ENCODE measurements around the gene CDH5.

CDH5 gene

DNA sequence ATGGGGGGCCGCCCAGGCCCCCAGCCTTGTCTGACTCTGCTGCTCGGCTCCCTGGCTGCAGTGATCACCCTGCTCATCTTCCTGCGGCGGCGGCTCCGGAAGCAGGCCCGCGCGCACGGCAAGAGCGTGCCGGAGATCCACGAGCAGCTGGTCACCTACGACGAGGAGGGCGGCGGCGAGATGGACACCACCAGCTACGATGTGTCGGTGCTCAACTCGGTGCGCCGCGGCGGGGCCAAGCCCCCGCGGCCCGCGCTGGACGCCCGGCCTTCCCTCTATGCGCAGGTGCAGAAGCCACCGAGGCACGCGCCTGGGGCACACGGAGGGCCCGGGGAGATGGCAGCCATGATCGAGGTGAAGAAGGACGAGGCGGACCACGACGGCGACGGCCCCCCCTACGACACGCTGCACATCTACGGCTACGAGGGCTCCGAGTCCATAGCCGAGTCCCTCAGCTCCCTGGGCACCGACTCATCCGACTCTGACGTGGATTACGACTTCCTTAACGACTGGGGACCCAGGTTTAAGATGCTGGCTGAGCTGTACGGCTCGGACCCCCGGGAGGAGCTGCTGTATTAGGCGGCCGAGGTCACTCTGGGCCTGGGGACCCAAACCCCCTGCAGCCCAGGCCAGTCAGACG is 36.2 kb downstream of the CDH5 start:
- POLR2A ChIA-PET = no interaction called here
- CTCF ChIA-PET = interaction anchor here (1.1 to 1.6 kb wide), 2 partner anchors 74 to 187 kb away, joined by 3 to 4 read pairs; no protein-coding TSS in a partner anchor
- no peak for DNase-seq (ENCODE audit: extremely low spot score)
- TF ChIP-seq, protein P1, sequence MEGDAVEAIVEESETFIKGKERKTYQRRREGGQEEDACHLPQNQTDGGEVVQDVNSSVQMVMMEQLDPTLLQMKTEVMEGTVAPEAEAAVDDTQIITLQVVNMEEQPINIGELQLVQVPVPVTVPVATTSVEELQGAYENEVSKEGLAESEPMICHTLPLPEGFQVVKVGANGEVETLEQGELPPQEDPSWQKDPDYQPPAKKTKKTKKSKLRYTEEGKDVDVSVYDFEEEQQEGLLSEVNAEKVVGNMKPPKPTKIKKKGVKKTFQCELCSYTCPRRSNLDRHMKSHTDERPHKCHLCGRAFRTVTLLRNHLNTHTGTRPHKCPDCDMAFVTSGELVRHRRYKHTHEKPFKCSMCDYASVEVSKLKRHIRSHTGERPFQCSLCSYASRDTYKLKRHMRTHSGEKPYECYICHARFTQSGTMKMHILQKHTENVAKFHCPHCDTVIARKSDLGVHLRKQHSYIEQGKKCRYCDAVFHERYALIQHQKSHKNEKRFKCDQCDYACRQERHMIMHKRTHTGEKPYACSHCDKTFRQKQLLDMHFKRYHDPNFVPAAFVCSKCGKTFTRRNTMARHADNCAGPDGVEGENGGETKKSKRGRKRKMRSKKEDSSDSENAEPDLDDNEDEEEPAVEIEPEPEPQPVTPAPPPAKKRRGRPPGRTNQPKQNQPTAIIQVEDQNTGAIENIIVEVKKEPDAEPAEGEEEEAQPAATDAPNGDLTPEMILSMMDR (IDR thresholded peaks at IDR 0.05; ENCODE audit: control extremely low read depth, extremely low read depth, low read depth, missing control alignments) = no peak

DNA sequence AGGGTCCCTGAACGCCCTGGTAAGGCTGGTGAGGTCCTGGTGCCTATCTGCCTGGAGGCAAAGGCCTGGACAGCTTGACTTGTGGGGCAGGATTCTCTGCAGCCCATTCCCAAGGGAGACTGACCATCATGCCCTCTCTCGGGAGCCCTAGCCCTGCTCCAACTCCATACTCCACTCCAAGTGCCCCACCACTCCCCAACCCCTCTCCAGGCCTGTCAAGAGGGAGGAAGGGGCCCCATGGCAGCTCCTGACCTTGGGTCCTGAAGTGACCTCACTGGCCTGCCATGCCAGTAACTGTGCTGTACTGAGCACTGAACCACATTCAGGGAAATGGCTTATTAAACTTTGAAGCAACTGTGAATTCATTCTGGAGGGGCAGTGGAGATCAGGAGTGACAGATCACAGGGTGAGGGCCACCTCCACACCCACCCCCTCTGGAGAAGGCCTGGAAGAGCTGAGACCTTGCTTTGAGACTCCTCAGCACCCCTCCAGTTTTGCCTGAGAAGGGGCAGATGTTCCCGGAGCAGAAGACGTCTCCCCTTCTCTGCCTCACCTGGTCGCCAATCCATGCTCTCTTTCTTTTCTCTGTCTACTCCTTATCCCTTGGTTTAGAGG is 37.1 kb downstream of the CDH5 start:
- DNase-seq (ENCODE audit: extremely low spot score) = no peak
- CTCF ChIA-PET = interaction anchor here (0.6 to 5.2 kb wide), 8 partner anchors 10 to 469 kb away, joined by 3 to 45 read pairs (median 7); no protein-coding TSS in a partner anchor
- TF ChIP-seq, protein P1 (IDR thresholded peaks at IDR 0.05; ENCODE audit: control extremely low read depth, extremely low read depth, low read depth, missing control alignments) = no peak
- POLR2A ChIA-PET = no interaction called here

DNA sequence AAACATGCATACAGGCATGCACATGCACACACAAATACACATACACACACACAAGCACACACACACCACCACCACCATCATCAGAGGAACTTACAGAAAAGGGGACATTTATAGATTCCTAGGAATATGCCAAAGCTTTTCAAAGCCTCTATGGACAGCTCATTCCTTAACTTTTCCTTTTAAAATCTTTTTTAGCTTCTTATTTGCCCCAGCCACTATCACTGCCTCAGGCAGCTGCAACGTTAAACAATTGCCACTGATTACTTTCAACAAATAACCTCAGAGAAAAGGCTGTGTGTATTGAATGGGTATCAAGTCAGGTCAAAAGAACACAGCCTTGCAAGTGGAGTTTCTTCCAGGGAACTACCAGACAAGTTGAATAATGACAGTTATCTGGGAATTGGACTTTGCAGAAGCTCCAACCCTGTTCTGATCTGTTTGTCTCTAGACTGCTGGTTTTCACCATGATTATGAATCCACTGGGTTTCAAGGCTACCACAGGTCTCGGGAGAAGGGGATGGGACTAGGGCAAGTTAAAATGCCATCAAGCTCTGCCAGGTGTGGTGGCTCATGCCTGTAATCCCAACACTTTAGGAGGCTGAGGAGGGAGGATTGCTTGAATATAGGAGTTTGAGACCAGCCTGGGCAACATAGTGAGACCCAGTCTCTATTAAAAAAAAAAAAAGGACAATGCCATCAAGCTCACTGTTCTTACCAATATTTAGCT is 38.7 kb downstream of the CDH5 start:
- TF ChIP-seq, protein P1 (IDR thresholded peaks at IDR 0.05; ENCODE audit: control extremely low read depth, extremely low read depth, low read depth, missing control alignments) = no peak
- DNase-seq (ENCODE audit: extremely low spot score) = no peak
- ChIA-PET POLR2A (no interaction called here), CTCF (interaction anchor here (0.8 to 5.2 kb wide), 30 partner anchors 9 to 490 kb away, joined by 3 to 45 read pairs (median 6); partner anchors contain the start of genes CMTM2 and NAE1)

DNA sequence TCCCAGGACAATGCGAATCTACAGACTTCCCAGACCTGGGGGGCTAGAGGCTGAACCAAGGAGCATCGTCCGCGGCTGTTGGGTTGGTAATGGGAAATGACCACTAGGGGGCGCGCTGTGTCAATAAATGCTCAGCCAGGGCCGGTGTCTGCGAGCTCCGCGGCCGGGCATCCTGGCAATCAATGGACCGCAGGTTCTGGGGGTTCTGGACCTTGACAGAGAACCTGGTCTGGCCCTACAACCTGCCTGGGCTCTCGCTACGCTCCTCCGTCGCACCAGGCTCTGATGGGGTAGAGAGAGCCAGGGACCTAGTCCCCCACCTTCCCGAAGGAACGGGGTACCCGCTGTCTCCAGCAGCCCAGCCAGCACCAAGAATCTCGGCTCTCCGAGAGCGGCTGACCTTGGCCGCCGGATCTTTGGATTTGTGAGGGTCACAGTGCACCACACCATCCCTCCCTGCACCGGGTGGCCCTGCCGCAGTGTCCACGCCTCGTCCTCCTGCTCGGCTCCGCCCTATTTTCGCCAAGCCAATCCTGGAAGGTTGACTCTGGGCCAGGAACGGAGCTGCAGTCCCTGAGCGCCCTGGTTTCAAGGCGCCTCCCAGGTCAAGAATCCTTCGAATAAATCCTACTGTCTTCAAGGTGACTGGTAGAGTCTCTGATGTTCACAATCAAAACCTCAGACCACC is 40.2 kb downstream of the CDH5 start:
- CTCF ChIA-PET = interaction anchor here (0.6 to 5.2 kb wide), 56 partner anchors 8 to 470 kb away, joined by 3 to 45 read pairs (median 4); partner anchors contain the start of genes CMTM2 and CMTM3
- peak; percentile 89 for DNase-seq (ENCODE audit: extremely low spot score)
- TF ChIP-seq, protein P1 (IDR thresholded peaks at IDR 0.05; ENCODE audit: control extremely low read depth, extremely low read depth, low read depth, missing control alignments) = peak; percentile 88
- POLR2A ChIA-PET = no interaction called here

DNA sequence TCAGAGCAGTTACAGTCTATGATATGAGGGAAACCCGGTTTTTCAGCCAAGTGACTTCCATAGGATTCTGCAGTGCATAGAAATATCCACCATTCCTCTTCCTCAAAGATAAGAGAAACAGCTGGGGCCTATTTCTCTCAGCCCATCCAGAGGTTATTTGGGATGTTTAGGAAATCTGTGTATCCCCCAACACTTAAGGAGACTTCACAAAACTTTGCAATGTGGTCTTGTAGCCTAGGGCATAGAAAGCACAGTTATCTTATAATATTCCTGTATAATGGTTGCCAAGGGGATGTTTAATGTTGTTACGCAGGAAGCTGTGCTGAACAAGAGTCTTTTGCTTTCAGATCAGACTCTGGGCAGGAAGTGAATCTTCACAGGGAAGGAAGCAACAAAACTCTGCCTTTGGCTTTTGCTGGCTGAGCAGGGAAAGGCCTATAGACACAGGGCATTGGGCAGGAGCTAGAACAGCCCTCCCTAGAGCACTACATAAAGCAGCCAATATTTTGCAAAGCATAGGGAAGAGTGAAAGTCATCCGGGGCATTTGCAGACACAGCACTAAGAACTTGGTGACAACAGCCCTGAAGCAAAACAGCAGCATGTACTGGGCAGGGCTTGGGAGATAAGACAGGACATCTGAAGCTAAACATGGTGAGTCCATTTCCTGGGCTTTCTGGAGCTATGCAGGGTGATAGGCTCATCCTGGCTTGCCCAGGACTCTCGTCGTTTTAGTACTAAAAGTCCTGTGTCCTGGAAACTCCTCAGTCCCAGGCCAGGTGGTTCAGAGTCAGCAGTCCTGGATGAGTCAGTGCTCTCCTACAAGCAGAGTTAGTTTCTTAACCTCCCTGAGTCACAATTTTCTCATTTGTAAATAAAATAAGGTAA is 41.9 kb downstream of the CDH5 start:
- TF ChIP-seq, protein P1 (IDR thresholded peaks at IDR 0.05; ENCODE audit: control extremely low read depth, extremely low read depth, low read depth, missing control alignments) = no peak
- CTCF ChIA-PET = interaction anchor here (0.7 to 5.2 kb wide), 9 partner anchors 12 to 459 kb away, joined by 3 to 45 read pairs (median 4); no protein-coding TSS in a partner anchor
- POLR2A ChIA-PET = interaction anchor here (0.8 kb wide), 1 partner anchor 332 kb away, joined by 5 read pairs; no protein-coding TSS in a partner anchor
- DNase-seq (ENCODE audit: extremely low spot score) = no peak

Measured in GM10248 (cell line).